Measurements from ENCODE around the gene MINDY2.
A peak's percentile ranks its signal among the peaks of the same experiment; 100 is the strongest.

The MINDY2 gene

GRCh38 chr15:58865425-58865880, 94.4 kb downstream of the MINDY2 start:
- H3K9ac ChIP-seq (ENCODE audit: low read length): peak overlapping the region; percentile 88
- H3K18ac ChIP-seq (ENCODE audit: low read depth in 1 of 2, low read length in 2 of 2): peak overlapping the region in 1 of 2 experiments; percentile 61
- H3K27ac ChIP-seq (ENCODE audit: low read length, poor library complexity, severe bottlenecking): no peak overlapping the region
- H2BK12ac ChIP-seq (ENCODE audit: low read length in 2 of 2): no peak overlapping the region
- H3K4me3 ChIP-seq (ENCODE audit: insufficient read depth in 1 of 2, low read depth in 1 of 2, low read length in 2 of 2): peak overlapping the region in 1 of 2 experiments; percentile 69
- no peak for DNase-seq
- H2BK120ac ChIP-seq (ENCODE audit: low read depth, low read length): no peak overlapping the region
- H3K14ac ChIP-seq (ENCODE audit: low read length in 2 of 2): no peak overlapping the region
- H3K4ac ChIP-seq (ENCODE audit: low read depth in 1 of 2, low read length in 2 of 2): no peak overlapping the region
- H3K27me3 ChIP-seq (ENCODE audit: control insufficient read depth in 1 of 2, insufficient read depth in 1 of 2, low read length in 2 of 2): no peaks in the 10 kb centered on the region
- H2AK5ac ChIP-seq (ENCODE audit: low read length, severe bottlenecking): no peak overlapping the region
- no peaks in the 10 kb centered on the region for H3K79me1 ChIP-seq (replicated peaks; ENCODE audit: low read length, poor library complexity, severe bottlenecking)
- no peak overlapping the region for H3K4me2 ChIP-seq (ENCODE audit: low read length, poor library complexity, severe bottlenecking)
- no peaks in the 10 kb centered on the region for H3K9me3 ChIP-seq (ENCODE audit: control insufficient read depth, low read length)
- no peaks in the 10 kb centered on the region for H3K4me1 ChIP-seq (ENCODE audit: control insufficient read depth, insufficient read depth, low read depth, low read length)
- H4K8ac ChIP-seq (ENCODE audit: low read length): peak overlapping the region; percentile 48
- H3K23ac ChIP-seq (ENCODE audit: low read length in 2 of 2): no peak overlapping the region
- WGBS: 91% methylated on average over 14 of the region's 15 CpGs
- H2BK15ac ChIP-seq (ENCODE audit: low read depth, poor library complexity, severe bottlenecking): no peak overlapping the region
- no peak overlapping the region for H4K91ac ChIP-seq (ENCODE audit: low read length)
- H2BK5ac ChIP-seq (ENCODE audit: low read depth, low read length, poor library complexity, severe bottlenecking): no peak overlapping the region
- H2AFZ ChIP-seq (ENCODE audit: low read depth, low read length): no peak overlapping the region
- no peaks in the 10 kb centered on the region for H3K36me3 ChIP-seq (ENCODE audit: control insufficient read depth in 1 of 2, insufficient read depth in 2 of 2, low read depth in 1 of 2, low read length in 2 of 2)

- no peak overlapping the region for H3K4ac ChIP-seq (ENCODE audit: low read depth in 1 of 2, low read length in 2 of 2)
- no peak overlapping the region for H2AK5ac ChIP-seq (ENCODE audit: low read length, severe bottlenecking)
- H4K91ac ChIP-seq (ENCODE audit: low read length): no peak overlapping the region
- no peaks in the 10 kb centered on the region for H3K27me3 ChIP-seq (ENCODE audit: control insufficient read depth in 1 of 2, insufficient read depth in 1 of 2, low read length in 2 of 2)
- no peaks in the 10 kb centered on the region for H3K36me3 ChIP-seq (ENCODE audit: control insufficient read depth in 1 of 2, insufficient read depth in 2 of 2, low read depth in 1 of 2, low read length in 2 of 2)
- H2BK5ac ChIP-seq (ENCODE audit: low read depth, low read length, poor library complexity, severe bottlenecking): no peak overlapping the region
- H3K4me2 ChIP-seq (ENCODE audit: low read length, poor library complexity, severe bottlenecking): no peak overlapping the region
- 99% methylated on average over 4 of the region's 4 CpGs for WGBS
- no peak overlapping the region for H2AFZ ChIP-seq (ENCODE audit: low read depth, low read length)
- no peak overlapping the region for H2BK120ac ChIP-seq (ENCODE audit: low read depth, low read length)
- no peaks in the 10 kb centered on the region for H3K79me1 ChIP-seq (replicated peaks; ENCODE audit: low read length, poor library complexity, severe bottlenecking)
- H3K18ac ChIP-seq (ENCODE audit: low read depth in 1 of 2, low read length in 2 of 2): no peak overlapping the region
- H2BK15ac ChIP-seq (ENCODE audit: low read depth, poor library complexity, severe bottlenecking): no peak overlapping the region
- no peak overlapping the region for H4K8ac ChIP-seq (ENCODE audit: low read length)
- H3K14ac ChIP-seq (ENCODE audit: low read length in 2 of 2): no peak overlapping the region
- no peak for DNase-seq
- no peak overlapping the region for H3K27ac ChIP-seq (ENCODE audit: low read length, poor library complexity, severe bottlenecking)
- no peaks in the 10 kb centered on the region for H3K9me3 ChIP-seq (ENCODE audit: control insufficient read depth, low read length)
- no peaks in the 10 kb centered on the region for H3K4me1 ChIP-seq (ENCODE audit: control insufficient read depth, insufficient read depth, low read depth, low read length)
- no peak overlapping the region for H3K23ac ChIP-seq (ENCODE audit: low read length in 2 of 2)
- no peak overlapping the region for H2BK12ac ChIP-seq (ENCODE audit: low read length in 2 of 2)
- H3K9ac ChIP-seq (ENCODE audit: low read length): no peak overlapping the region
- H3K4me3 ChIP-seq (ENCODE audit: insufficient read depth in 1 of 2, low read depth in 1 of 2, low read length in 2 of 2): no peak overlapping the region
Observed at GRCh38 chr15:58867926-58868325, 96.8 kb downstream of the MINDY2 start.

GRCh38 chr15:58870451-58870850, 99.3 kb downstream of the MINDY2 start:
- Histone ChIP-seq H3K27ac (ENCODE audit: low read length, poor library complexity, severe bottlenecking) (no peak overlapping the region), H2BK12ac (ENCODE audit: low read length in 2 of 2) (no peak overlapping the region), H3K79me1 (replicated peaks; ENCODE audit: low read length, poor library complexity, severe bottlenecking) (peaks cover 2% of the 10 kb centered on the region), H2BK15ac (ENCODE audit: low read depth, poor library complexity, severe bottlenecking) (no peak overlapping the region), H2BK120ac (ENCODE audit: low read depth, low read length) (no peak overlapping the region), H3K14ac (ENCODE audit: low read length in 2 of 2) (no peak overlapping the region), H4K8ac (ENCODE audit: low read length) (no peak overlapping the region), H3K4me1 (ENCODE audit: control insufficient read depth, insufficient read depth, low read depth, low read length) (no peaks in the 10 kb centered on the region), H3K9ac (ENCODE audit: low read length) (no peak overlapping the region), H2AFZ (ENCODE audit: low read depth, low read length) (no peak overlapping the region), H3K18ac (ENCODE audit: low read depth in 1 of 2, low read length in 2 of 2) (no peak overlapping the region), H2AK5ac (ENCODE audit: low read length, severe bottlenecking) (no peak overlapping the region), H3K4me2 (ENCODE audit: low read length, poor library complexity, severe bottlenecking) (no peak overlapping the region), H2BK5ac (ENCODE audit: low read depth, low read length, poor library complexity, severe bottlenecking) (no peak overlapping the region), H3K9me3 (ENCODE audit: control insufficient read depth, low read length) (no peaks in the 10 kb centered on the region), H3K23ac (ENCODE audit: low read length in 2 of 2) (no peak overlapping the region), H3K4me3 (ENCODE audit: insufficient read depth in 1 of 2, low read depth in 1 of 2, low read length in 2 of 2) (no peak overlapping the region), H4K91ac (ENCODE audit: low read length) (no peak overlapping the region), H3K4ac (ENCODE audit: low read depth in 1 of 2, low read length in 2 of 2) (no peak overlapping the region), H3K27me3 (ENCODE audit: control insufficient read depth in 1 of 2, insufficient read depth in 1 of 2, low read length in 2 of 2) (no peaks in the 10 kb centered on the region), H3K36me3 (ENCODE audit: control insufficient read depth in 1 of 2, insufficient read depth in 2 of 2, low read depth in 1 of 2, low read length in 2 of 2) (peaks cover 0 to 3% of the 10 kb centered on the region in 2 experiments)
- no peak for DNase-seq
- WGBS: 92% methylated on average over 3 of the region's 4 CpGs

DNA sequence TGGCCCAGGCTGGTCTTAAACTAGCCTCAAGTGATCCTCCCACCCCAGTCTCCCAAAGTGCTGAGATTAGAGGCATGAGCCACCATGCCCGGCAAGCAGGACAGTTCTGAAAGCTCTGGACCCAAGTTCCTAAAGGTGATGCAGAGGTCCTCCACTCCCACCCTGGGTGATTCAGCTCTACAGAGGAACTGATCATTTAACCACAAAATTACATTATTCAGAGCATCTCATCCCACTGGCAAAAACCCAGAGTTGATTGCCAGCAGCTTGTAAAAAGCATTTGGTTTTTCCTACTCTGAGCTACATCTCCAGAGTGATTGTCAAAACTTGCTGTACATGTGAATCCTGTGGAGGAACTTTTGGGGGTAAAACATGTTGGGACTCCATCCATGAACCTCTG, 102.2 kb downstream of the MINDY2 start:
- H3K9me3 ChIP-seq (ENCODE audit: control insufficient read depth, low read length): no peaks in the 10 kb centered on the region
- no peak overlapping the region for H4K8ac ChIP-seq (ENCODE audit: low read length)
- H2BK120ac ChIP-seq (ENCODE audit: low read depth, low read length): no peak overlapping the region
- peaks cover 7 to 23% of the 10 kb centered on the region in 2 experiments for H3K36me3 ChIP-seq (ENCODE audit: control insufficient read depth in 1 of 2, insufficient read depth in 2 of 2, low read depth in 1 of 2, low read length in 2 of 2)
- no peak overlapping the region for H3K4ac ChIP-seq (ENCODE audit: low read depth in 1 of 2, low read length in 2 of 2)
- no peak overlapping the region for H3K14ac ChIP-seq (ENCODE audit: low read length in 2 of 2)
- no peak overlapping the region for H3K27ac ChIP-seq (ENCODE audit: low read length, poor library complexity, severe bottlenecking)
- H4K91ac ChIP-seq (ENCODE audit: low read length): no peak overlapping the region
- no peak overlapping the region for H3K18ac ChIP-seq (ENCODE audit: low read depth in 1 of 2, low read length in 2 of 2)
- H3K4me1 ChIP-seq (ENCODE audit: control insufficient read depth, insufficient read depth, low read depth, low read length): no peaks in the 10 kb centered on the region
- no peaks in the 10 kb centered on the region for H3K27me3 ChIP-seq (ENCODE audit: control insufficient read depth in 1 of 2, insufficient read depth in 1 of 2, low read length in 2 of 2)
- peak overlapping the region; percentile 38 for H3K9ac ChIP-seq (ENCODE audit: low read length)
- WGBS: 96% methylated on average over 1 of the region's 1 CpG
- no peak overlapping the region for H2BK12ac ChIP-seq (ENCODE audit: low read length in 2 of 2)
- H2AFZ ChIP-seq (ENCODE audit: low read depth, low read length): no peak overlapping the region
- no peak overlapping the region for H2BK15ac ChIP-seq (ENCODE audit: low read depth, poor library complexity, severe bottlenecking)
- no peak for DNase-seq
- no peak overlapping the region for H3K23ac ChIP-seq (ENCODE audit: low read length in 2 of 2)
- peaks cover 6% of the 10 kb centered on the region for H3K79me1 ChIP-seq (replicated peaks; ENCODE audit: low read length, poor library complexity, severe bottlenecking)
- no peak overlapping the region for H2BK5ac ChIP-seq (ENCODE audit: low read depth, low read length, poor library complexity, severe bottlenecking)
- no peak overlapping the region for H3K4me2 ChIP-seq (ENCODE audit: low read length, poor library complexity, severe bottlenecking)
- H2AK5ac ChIP-seq (ENCODE audit: low read length, severe bottlenecking): no peak overlapping the region
- H3K4me3 ChIP-seq (ENCODE audit: insufficient read depth in 1 of 2, low read depth in 1 of 2, low read length in 2 of 2): no peak overlapping the region

Measured in mesenchymal stem cell (in vitro differentiated cells and primary cell).